Esophagus muscularis mucosa (tissue), 3 donors: ENCODE measurements around the gene PLSCR4.

ENCODE experiments used
- EP300 ChIP-seq: sonication (generic); formaldehyde crosslinking; IDR thresholded peaks from one replicate; pipeline ENCODE4 v1.6.1; 2017; ENCODE audit warnings: antibody characterized with exemption
- TF ChIP-seq, protein P1 (sequence below), 3 experiments: fragments of 200-600 bp in 2 of 3; fragments of 450-650 bp in 1 of 3; sonication (generic) in 2 of 3; IDR thresholded peaks; one replicate each; pipeline ENCODE4 v1.5.1; 2017 to 2019; ENCODE audit warnings: antibody characterized with exemption in 3 of 3, mild to moderate bottlenecking in 2 of 3, moderate library complexity in 1 of 3

DNA sequence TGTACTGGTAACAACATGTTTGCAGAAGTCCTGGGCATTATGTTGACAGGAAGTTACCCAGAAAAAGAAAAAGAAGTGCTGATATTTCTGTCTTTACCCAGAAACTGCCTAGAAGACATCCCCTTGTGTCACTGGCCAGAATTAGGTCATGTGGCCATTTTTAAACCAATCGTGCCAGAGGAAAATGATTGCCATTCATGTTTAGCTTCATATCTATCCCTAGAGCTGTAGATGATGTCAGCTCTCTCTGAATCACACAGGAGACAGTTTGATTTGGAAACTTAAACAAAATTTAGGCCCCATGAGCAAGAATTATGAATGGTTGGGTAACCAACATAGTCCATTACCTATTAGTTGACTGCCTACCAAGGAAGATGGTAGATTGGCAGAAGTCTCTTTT, 81.0 kb downstream of the PLSCR4 start:
- no peak for TF ChIP-seq EP300
- TF ChIP-seq, protein P1, sequence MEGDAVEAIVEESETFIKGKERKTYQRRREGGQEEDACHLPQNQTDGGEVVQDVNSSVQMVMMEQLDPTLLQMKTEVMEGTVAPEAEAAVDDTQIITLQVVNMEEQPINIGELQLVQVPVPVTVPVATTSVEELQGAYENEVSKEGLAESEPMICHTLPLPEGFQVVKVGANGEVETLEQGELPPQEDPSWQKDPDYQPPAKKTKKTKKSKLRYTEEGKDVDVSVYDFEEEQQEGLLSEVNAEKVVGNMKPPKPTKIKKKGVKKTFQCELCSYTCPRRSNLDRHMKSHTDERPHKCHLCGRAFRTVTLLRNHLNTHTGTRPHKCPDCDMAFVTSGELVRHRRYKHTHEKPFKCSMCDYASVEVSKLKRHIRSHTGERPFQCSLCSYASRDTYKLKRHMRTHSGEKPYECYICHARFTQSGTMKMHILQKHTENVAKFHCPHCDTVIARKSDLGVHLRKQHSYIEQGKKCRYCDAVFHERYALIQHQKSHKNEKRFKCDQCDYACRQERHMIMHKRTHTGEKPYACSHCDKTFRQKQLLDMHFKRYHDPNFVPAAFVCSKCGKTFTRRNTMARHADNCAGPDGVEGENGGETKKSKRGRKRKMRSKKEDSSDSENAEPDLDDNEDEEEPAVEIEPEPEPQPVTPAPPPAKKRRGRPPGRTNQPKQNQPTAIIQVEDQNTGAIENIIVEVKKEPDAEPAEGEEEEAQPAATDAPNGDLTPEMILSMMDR (IDR thresholded peaks at IDR 0.05), result no peak
